HepG2 (cell line): ENCODE measurements around the gene MED12L. TPM values are rescaled to one million over a fixed set of nuclear protein-coding genes. Genes with fewer than 3 reads are reported as not detected.

ENCODE experiments used
- ATAC-seq: fragments of 200-7000 bp; cut with Tn5 transposase; 3 replicates; pipeline ENCODE4 v1.9.1; 2020; ENCODE audit warnings: mild to moderate bottlenecking, moderate library complexity
- BruUV-seq: library from RNA; stranded (reverse); fragments of 400-500 nt; replicated peaks from 2 replicates; lab custom pipeline; 2021; lab: Mats Ljungman, UMichigan
- CTCF ChIA-PET: fragments of 300-600 bp; formaldehyde crosslinking; extraction: SDS; loops from one replicate; lab custom pipeline; 2021; ENCODE audit warnings: low total read pairs, inconsistent platforms, low intra/inter-chr PET ratio; lab: Yijun Ruan, JAX
- POLR2A ChIA-PET: fragments of 350-600 bp; sonication (Branson Sonifier 250); formaldehyde crosslinking; loops from one replicate; lab custom pipeline; 2020; ENCODE audit warnings: antibody characterized with exemption, inconsistent platforms; lab: Yijun Ruan, JAX
- DNase-seq: peaks from one replicate; pipeline ENCODE4 v3.0.0-alpha.2; 2015; ENCODE audit warnings: low spot score
- FAIRE-seq: peaks from 3 replicates; lab custom pipeline; 2011; peaks lifted over from hg19 to GRCh38; lab: Jason Lieb, UNC
- H2AFZ ChIP-seq: one replicate; pipeline ENCODE4 v1.6.1; 2011; ENCODE audit warnings: low read length, inconsistent platforms
- H3K27ac ChIP-seq: fragments of 300-600 bp; 3 replicates; pipeline ENCODE4 v1.8.0; 2011; ENCODE audit warnings: mixed run types, mild to moderate bottlenecking, mixed read lengths, low read length, inconsistent platforms; ENCODE audit not compliant: insufficient read depth; ENCODE audit errors: extremely low read length
- H3K27me3 ChIP-seq, 2 experiments: fragments of 200-600 bp in 1 of 2; 2 replicates in 1 of 2; 3 replicates in 1 of 2; pipeline versions ENCODE4 v1.6.0 to v1.8.0; 2011; ENCODE audit warnings: low read length in 2 of 2, mild to moderate bottlenecking in 2 of 2, moderate library complexity in 2 of 2, inconsistent platforms in 1 of 2; ENCODE audit not compliant: insufficient read depth in 2 of 2, control insufficient read depth in 1 of 2
- H3K36me3 ChIP-seq, 2 experiments: fragments of 200-600 bp in 1 of 2; replicated peaks in 1 of 2; 2 replicates in 1 of 2; 3 replicates in 1 of 2; pipeline versions ENCODE4 v1.5.1 to v1.8.0; 2011; ENCODE audit warnings: low read length in 2 of 2, inconsistent platforms in 1 of 2; ENCODE audit not compliant: insufficient read depth in 2 of 2, control insufficient read depth in 1 of 2
- H3K4me1 ChIP-seq: 2 replicates; pipeline ENCODE4 v1.5.1; 2012; ENCODE audit warnings: low read length, inconsistent platforms; ENCODE audit not compliant: insufficient read depth
- H3K4me2 ChIP-seq: 2 replicates; pipeline ENCODE4 v1.6.0; 2011; ENCODE audit warnings: low read depth, low read length, inconsistent platforms
- H3K4me3 ChIP-seq, 3 experiments: fragments of 200-600 bp in 1 of 3; sonication (generic), shearing (Covaris generic) in 1 of 3; replicated peaks in 1 of 3; 2 replicates each; pipeline ENCODE4 v1.5.1; 2011 to 2016; ENCODE audit warnings: low read length in 3 of 3, inconsistent platforms in 2 of 3, low read depth in 2 of 3, mild to moderate bottlenecking in 2 of 3, control low read depth in 1 of 3, mixed read lengths in 1 of 3; ENCODE audit not compliant: insufficient read depth in 1 of 3
- H3K79me2 ChIP-seq: one replicate; pipeline ENCODE4 v1.6.1; 2011; ENCODE audit warnings: low read length, inconsistent platforms; ENCODE audit not compliant: insufficient read depth
- H3K9ac ChIP-seq: 2 replicates; pipeline ENCODE4 v1.6.0; 2011; ENCODE audit warnings: mild to moderate bottlenecking, low read depth, low read length, inconsistent platforms; ENCODE audit not compliant: insufficient read depth
- H3K9me3 ChIP-seq: 2 replicates; pipeline ENCODE4 v1.5.1; 2012; ENCODE audit warnings: mild to moderate bottlenecking, low read length
- H4K20me1 ChIP-seq: 2 replicates; pipeline ENCODE4 v1.6.0; 2011; ENCODE audit warnings: inconsistent platforms, mild to moderate bottlenecking, low read length, moderate library complexity; ENCODE audit not compliant: insufficient read depth
- HNRNPUL1 ChIP-seq: fragments of 200-400 bp; formaldehyde crosslinking; IDR thresholded peaks from 2 replicates; pipeline ENCODE4 v1.6.1; 2017; ENCODE audit warnings: low read depth, mild to moderate bottlenecking, low read length, moderate library complexity
- MTA3 ChIP-seq: sonication (generic); formaldehyde crosslinking; IDR thresholded peaks from 2 replicates; pipeline ENCODE4 v1.4.0; 2020; ENCODE audit warnings: missing genetic modification reagents
- RBAK ChIP-seq: sonication (generic); formaldehyde crosslinking; IDR thresholded peaks from 2 replicates; pipeline ENCODE4 v1.5.1; 2020; ENCODE audit warnings: mild to moderate bottlenecking, missing genetic modification reagents
- RBM22 ChIP-seq: fragments of 200-400 bp; formaldehyde crosslinking; optimal IDR thresholded peaks from 2 replicates; pipeline ENCODE3; 2017; ENCODE audit warnings: mild to moderate bottlenecking, low read length, moderate library complexity
- SCMH1 ChIP-seq: sonication (generic); formaldehyde crosslinking; IDR thresholded peaks from 2 replicates; pipeline ENCODE4 v1.9.0; 2021; ENCODE audit warnings: missing genetic modification reagents, mild to moderate bottlenecking, borderline replicate concordance
- SMARCE1 ChIP-seq: fragments of 450-650 bp; IDR thresholded peaks from 2 replicates; pipeline ENCODE4 v1.6.1; 2017; ENCODE audit warnings: borderline replicate concordance
- SMC3 ChIP-seq: IDR thresholded peaks from 2 replicates; pipeline ENCODE4 v1.6.1; 2011; ENCODE audit warnings: low read length, improper control_type of control experiment
- SP1 ChIP-seq, 2 experiments: fragments of 450-650 bp in 1 of 2; sonication (generic) in 1 of 2; formaldehyde crosslinking in 1 of 2; IDR thresholded peaks; 2 replicates each; pipeline versions ENCODE4 v1.4.0 to v1.6.1; 2016 to 2020; ENCODE audit warnings: missing genetic modification reagents in 1 of 2
- SYNCRIP ChIP-seq: fragments of 200-400 bp; formaldehyde crosslinking; IDR thresholded peaks from 2 replicates; pipeline ENCODE4 v1.6.1; 2018; ENCODE audit warnings: mild to moderate bottlenecking, low read depth, low read length; ENCODE audit not compliant: insufficient read depth
- TGIF2 ChIP-seq: IDR thresholded peaks from 2 replicates; pipeline ENCODE4 v1.6.1; 2016; ENCODE audit warnings: control low read depth, missing compliant biosample characterization
- ZNF644 ChIP-seq: IDR thresholded peaks from 2 replicates; pipeline ENCODE4 v1.6.1; 2016; ENCODE audit warnings: low read depth
- ZNF891 ChIP-seq: sonication (generic); formaldehyde crosslinking; IDR thresholded peaks from 2 replicates; pipeline ENCODE4 v1.5.0; 2020; ENCODE audit warnings: mild to moderate bottlenecking, missing genetic modification reagents
- WGBS: methylation state at CpG from one replicate; pipeline ENCODE4 v1.1.6; 2017; ENCODE audit warnings: low lambda C conversion rate; 5-methylcytosine and 5-hydroxymethylcytosine counted together
- in situ Hi-C: cut with HindIII; loops from 2 replicates; pipeline ENCODE4 v1.10.0; 2017; ENCODE audit warnings: low pct_unique_long_range_greater_than_20kb; ENCODE audit not compliant: extremely low pct_ligation_motif_present
- intact Hi-C: fragments of 100-400 bp; cut with micrococcal nuclease; formaldehyde crosslinking; loops from one replicate; pipeline ENCODE4 v1.10.0; 2022; ENCODE audit not compliant: unreplicated experiment
- polyA plus RNA-seq, 8 experiments: library from polyadenylated mRNA; depleted of rRNA in 3 of 8; stranded (reverse) in 7 of 8; unstranded in 1 of 8; fragments of >200 nt; fragmentation: Illumina TruSeq in 4 of 8; extraction: Trizol in 4 of 8; gene quantifications; 2 replicates each; pipeline versions ENCODE4 v1.2.1 to v1.2.3, GENCODE V29; 2011 to 2016; ENCODE audit warnings: low read depth in 4 of 8, missing spikeins in 1 of 8, mixed read lengths in 1 of 8; ENCODE audit not compliant: insufficient read depth in 1 of 8
- total RNA-seq, 5 experiments: library from RNA; depleted of rRNA; stranded (reverse); fragments of >200 nt; fragmentation: Illumina TruSeq; extraction: Trizol; gene quantifications; 2 replicates each; pipeline ENCODE4 v1.2.3, GENCODE V29; 2016; ENCODE audit warnings: low read depth in 1 of 5
- TF ChIP-seq, protein P1 (sequence below): sonication (generic); formaldehyde crosslinking; IDR thresholded peaks from 2 replicates; pipeline ENCODE4 v1.4.0; 2020; ENCODE audit warnings: missing genetic modification reagents
- TF ChIP-seq, protein P2 (sequence below): sonication (generic); formaldehyde crosslinking; IDR thresholded peaks from 2 replicates; pipeline ENCODE4 v1.8.1; 2023; ENCODE audit warnings: mild to moderate bottlenecking, missing genetic modification reagents, borderline replicate concordance
- TF ChIP-seq, protein P3 (sequence below): sonication (generic); formaldehyde crosslinking; IDR thresholded peaks from 2 replicates; pipeline ENCODE4 v1.9.0; 2021; ENCODE audit warnings: missing genetic modification reagents, borderline replicate concordance
- TF ChIP-seq, protein P4 (sequence below): sonication (generic); formaldehyde crosslinking; IDR thresholded peaks from 2 replicates; pipeline ENCODE4 v1.9.0; 2022; ENCODE audit warnings: missing genetic modification reagents, mild to moderate bottlenecking, borderline replicate concordance
- TF ChIP-seq, protein P5 (sequence below): sonication (generic); formaldehyde crosslinking; IDR thresholded peaks from 2 replicates; pipeline ENCODE4 v1.4.0; 2020; ENCODE audit warnings: missing genetic modification reagents

The MED12L gene
- total and polyA plus RNA-seq, 2 of the 13 experiments (the other 11 are each of a cell fraction or from before 2014, with no cell fraction given), result 0.07 to 0.64 TPM

DNA sequence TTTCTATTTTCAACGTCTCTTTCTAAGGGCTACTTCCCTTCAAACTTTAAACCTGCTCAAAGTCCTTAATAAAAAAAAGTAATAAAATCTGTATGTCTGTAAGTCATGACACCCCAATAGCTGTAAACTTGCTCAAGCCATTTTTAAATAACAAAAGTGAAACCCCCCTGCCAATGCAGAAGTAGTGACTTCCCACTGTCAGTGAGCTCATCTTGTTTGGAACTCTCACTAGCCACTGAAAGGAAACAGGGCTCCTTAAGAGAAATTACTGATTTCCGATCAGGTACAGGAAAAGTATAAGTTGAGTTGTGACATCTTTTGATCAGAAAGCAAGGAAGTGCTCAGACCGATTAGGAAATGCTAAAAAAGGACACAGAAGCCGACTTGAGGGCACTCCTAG is 145.2 kb downstream of the MED12L start:
- no peak overlapping the region for H3K9ac ChIP-seq
- peaks cover 32% of the 10 kb centered on the region for H3K4me1 ChIP-seq
- ATAC-seq (no peak), FAIRE-seq (no peak), DNase-seq (no peak)
- H3K79me2 ChIP-seq, result no peaks in the 10 kb centered on the region
- in situ Hi-C loops, result no loop called here
- no peak overlapping the region for H3K4me2 ChIP-seq
- ChIA-PET CTCF (no interaction called here), POLR2A (no interaction called here)
- no peaks in the 10 kb centered on the region for H4K20me1 ChIP-seq
- intact Hi-C loops, result no loop called here
- TF ChIP-seq HNRNPUL1 (no peak), SP1 (IDR thresholded peaks at IDR 0.05) (no peak), SP1 (CRISPR knock-in tag; IDR thresholded peaks at IDR 0.05) (no peak), SMARCE1 (no peak), RBM22 (no peak), SCMH1 (CRISPR knock-in tag) (no peak), ZNF891 (no peak), TGIF2 (CRISPR knock-in tag) (no peak), RBAK (CRISPR knock-in tag) (no peak), SYNCRIP (no peak), ZNF644 (CRISPR knock-in tag) (no peak), MTA3 (no peak), SMC3 (no peak)
- TF ChIP-seq, protein P1, sequence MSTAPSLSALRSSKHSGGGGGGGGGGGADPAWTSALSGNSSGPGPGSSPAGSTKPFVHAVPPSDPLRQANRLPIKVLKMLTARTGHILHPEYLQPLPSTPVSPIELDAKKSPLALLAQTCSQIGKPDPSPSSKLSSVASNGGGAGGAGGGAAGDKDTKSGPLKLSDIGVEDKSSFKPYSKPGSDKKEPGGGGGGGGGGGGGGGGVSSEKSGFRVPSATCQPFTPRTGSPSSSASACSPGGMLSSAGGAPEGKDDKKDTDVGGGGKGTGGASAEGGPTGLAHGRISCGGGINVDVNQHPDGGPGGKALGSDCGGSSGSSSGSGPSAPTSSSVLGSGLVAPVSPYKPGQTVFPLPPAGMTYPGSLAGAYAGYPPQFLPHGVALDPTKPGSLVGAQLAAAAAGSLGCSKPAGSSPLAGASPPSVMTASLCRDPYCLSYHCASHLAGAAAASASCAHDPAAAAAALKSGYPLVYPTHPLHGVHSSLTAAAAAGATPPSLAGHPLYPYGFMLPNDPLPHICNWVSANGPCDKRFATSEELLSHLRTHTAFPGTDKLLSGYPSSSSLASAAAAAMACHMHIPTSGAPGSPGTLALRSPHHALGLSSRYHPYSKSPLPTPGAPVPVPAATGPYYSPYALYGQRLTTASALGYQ (CRISPR knock-in tag), result no peak
- TF ChIP-seq, protein P2, sequence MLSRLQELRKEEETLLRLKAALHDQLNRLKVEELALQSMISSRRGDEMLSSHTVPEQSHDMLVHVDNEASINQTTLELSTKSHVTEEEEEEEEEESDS (CRISPR knock-in tag), result no peak
- TF ChIP-seq, protein P3, sequence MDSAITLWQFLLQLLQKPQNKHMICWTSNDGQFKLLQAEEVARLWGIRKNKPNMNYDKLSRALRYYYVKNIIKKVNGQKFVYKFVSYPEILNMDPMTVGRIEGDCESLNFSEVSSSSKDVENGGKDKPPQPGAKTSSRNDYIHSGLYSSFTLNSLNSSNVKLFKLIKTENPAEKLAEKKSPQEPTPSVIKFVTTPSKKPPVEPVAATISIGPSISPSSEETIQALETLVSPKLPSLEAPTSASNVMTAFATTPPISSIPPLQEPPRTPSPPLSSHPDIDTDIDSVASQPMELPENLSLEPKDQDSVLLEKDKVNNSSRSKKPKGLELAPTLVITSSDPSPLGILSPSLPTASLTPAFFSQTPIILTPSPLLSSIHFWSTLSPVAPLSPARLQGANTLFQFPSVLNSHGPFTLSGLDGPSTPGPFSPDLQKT (CRISPR knock-in tag), result no peak
- TF ChIP-seq, protein P4, sequence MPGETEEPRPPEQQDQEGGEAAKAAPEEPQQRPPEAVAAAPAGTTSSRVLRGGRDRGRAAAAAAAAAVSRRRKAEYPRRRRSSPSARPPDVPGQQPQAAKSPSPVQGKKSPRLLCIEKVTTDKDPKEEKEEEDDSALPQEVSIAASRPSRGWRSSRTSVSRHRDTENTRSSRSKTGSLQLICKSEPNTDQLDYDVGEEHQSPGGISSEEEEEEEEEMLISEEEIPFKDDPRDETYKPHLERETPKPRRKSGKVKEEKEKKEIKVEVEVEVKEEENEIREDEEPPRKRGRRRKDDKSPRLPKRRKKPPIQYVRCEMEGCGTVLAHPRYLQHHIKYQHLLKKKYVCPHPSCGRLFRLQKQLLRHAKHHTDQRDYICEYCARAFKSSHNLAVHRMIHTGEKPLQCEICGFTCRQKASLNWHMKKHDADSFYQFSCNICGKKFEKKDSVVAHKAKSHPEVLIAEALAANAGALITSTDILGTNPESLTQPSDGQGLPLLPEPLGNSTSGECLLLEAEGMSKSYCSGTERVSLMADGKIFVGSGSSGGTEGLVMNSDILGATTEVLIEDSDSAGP (CRISPR knock-in tag), result no peak
- TF ChIP-seq, protein P5, sequence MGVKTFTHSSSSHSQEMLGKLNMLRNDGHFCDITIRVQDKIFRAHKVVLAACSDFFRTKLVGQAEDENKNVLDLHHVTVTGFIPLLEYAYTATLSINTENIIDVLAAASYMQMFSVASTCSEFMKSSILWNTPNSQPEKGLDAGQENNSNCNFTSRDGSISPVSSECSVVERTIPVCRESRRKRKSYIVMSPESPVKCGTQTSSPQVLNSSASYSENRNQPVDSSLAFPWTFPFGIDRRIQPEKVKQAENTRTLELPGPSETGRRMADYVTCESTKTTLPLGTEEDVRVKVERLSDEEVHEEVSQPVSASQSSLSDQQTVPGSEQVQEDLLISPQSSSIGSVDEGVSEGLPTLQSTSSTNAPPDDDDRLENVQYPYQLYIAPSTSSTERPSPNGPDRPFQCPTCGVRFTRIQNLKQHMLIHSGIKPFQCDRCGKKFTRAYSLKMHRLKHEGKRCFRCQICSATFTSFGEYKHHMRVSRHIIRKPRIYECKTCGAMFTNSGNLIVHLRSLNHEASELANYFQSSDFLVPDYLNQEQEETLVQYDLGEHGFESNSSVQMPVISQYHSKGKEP, result no peak
- no peak overlapping the region for H3K4me3 ChIP-seq
- no peaks in the 10 kb centered on the region; a peak in 1 of 5 replicates for H3K27me3 ChIP-seq
- H2AFZ ChIP-seq, result no peak overlapping the region
- no peaks in the 10 kb centered on the region for H3K9me3 ChIP-seq
- no peaks in the 10 kb centered on the region for H3K36me3 ChIP-seq
- no TSS peak for BruUV-seq
- 27% methylated on average over 4 of the region's 4 CpGs for WGBS
- H3K27ac ChIP-seq, result no peak overlapping the region
